GM08714 (cell line): ENCODE data around the gene NTF3.

Source experiments
- H3K4me3 ChIP-seq: fragments of 200-500 bp; sonication (Bioruptor generic); 2 replicates; pipeline ENCODE4 v1.5.1; 2014; ENCODE audit warnings: mild to moderate bottlenecking, low read length, inconsistent platforms
- ZNF274 ChIP-seq: IDR thresholded peaks from 2 replicates; pipeline ENCODE4 v1.6.1; 2012; ENCODE audit warnings: mild to moderate bottlenecking, low read depth, low read length

The NTF3 gene

GRCh38 chr12:5499566-5500330 is 67.8 kb downstream of the NTF3 start:
- TF ChIP-seq ZNF274, result no peak
- no peak overlapping the region for H3K4me3 ChIP-seq

DNA sequence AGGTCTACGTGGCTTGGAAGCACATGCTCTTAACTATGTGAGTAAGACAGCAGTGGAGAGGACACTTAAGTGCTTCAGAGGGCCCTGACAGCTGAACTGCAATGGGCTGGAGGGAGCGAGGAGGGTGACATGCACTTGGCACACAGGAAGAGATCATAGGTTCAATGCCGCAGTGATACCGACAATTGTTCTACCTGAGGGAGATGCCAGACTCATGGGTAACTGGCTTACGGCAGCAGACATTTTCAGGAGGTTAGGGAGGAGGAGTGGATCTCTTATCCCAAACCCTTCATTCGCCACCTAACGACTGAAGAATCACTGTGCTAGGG is 68.4 kb downstream of the NTF3 start:
- no peak overlapping the region for H3K4me3 ChIP-seq
- TF ChIP-seq ZNF274, result no peak

GRCh38 chr12:5503774-5504173 is 71.9 kb downstream of the NTF3 start:
- no peak overlapping the region for H3K4me3 ChIP-seq

DNA sequence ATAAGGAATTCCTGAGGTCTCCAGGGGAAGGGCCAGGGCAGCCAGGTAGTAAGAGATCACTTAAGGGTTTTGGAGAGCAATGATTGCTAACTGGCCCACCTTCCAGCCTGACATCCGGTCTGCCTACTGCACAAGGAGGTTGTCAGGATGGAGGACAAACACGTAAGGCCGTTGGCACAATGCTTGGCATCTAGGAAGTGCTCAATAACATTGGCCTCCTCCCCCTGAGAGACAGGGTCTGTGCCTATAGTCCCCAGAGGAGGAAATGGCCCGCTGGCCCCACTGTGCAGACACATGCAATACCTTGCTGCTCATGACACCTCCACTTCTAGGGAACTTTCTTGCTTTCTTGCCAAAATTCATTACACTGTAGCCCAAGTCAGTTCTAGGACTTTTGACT is 73.2 kb downstream of the NTF3 start:
- no peak for TF ChIP-seq ZNF274

More at GRCh38 chr12:5503774-5504173, 71.9 kb downstream of the NTF3 start:
- TF ChIP-seq ZNF274, result no peak

GRCh38 chr12:5505751-5506150 is 73.8 kb downstream of the NTF3 start:
- TF ChIP-seq ZNF274, result no peak
- no peak overlapping the region for H3K4me3 ChIP-seq

More for the DNA sequence above, 73.2 kb downstream of the NTF3 start:
- no peak overlapping the region for H3K4me3 ChIP-seq

DNA sequence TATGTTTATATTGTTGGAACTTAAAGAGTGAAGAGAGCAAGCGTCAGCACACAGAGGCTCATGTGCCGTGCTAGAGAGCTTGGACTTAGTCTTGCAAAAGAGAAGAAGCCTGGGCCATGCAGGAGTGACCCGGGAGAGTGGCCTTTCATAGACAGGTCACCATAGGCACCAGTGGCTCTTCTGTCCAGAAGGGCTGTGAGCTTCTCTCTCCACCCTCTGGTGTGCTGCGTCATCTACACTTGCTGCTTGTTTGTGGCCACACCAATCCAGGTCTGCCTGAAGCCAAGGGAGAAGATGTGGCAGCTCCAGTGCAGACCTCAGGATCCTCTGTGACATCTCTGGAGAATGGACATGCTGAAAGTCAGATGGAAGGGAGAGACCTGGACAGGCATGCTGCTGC is 74.4 kb downstream of the NTF3 start:
- no peak for TF ChIP-seq ZNF274

GRCh38 chr12:5506821-5507231 is 74.9 kb downstream of the NTF3 start:
- TF ChIP-seq ZNF274, result no peak
- H3K4me3 ChIP-seq, result no peak overlapping the region

More for the DNA sequence above, 74.4 kb downstream of the NTF3 start:
- no peak overlapping the region for H3K4me3 ChIP-seq

- H3K4me3 ChIP-seq, result no peak overlapping the region
- TF ChIP-seq ZNF274, result no peak
These were observed 75.6 kb downstream of the NTF3 start for GRCh38 chr12:5507401-5507935.

DNA sequence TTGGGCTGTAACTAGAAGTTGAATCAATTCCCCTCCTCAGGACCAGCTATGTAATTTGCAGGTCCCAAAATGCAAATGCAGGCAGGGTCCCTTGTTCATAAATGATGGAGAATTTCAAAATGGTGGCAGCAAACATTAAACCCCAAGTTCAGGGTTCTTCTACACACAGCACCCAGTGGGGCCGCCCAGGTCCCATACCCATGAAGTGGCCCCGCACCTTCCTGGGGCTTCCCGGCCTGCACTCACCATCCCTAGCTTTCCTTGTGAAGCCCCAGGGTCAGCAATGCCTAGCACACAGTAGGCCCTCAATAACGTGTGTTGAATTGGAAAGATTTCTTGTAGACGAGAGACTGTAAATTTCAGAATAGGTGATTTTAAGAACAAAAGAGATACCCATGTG is 76.0 kb downstream of the NTF3 start:
- no peak for TF ChIP-seq ZNF274
- no peak overlapping the region for H3K4me3 ChIP-seq

GRCh38 chr12:5509102-5509501 is 77.2 kb downstream of the NTF3 start:
- TF ChIP-seq ZNF274, result no peak
- H3K4me3 ChIP-seq, result no peak overlapping the region

DNA sequence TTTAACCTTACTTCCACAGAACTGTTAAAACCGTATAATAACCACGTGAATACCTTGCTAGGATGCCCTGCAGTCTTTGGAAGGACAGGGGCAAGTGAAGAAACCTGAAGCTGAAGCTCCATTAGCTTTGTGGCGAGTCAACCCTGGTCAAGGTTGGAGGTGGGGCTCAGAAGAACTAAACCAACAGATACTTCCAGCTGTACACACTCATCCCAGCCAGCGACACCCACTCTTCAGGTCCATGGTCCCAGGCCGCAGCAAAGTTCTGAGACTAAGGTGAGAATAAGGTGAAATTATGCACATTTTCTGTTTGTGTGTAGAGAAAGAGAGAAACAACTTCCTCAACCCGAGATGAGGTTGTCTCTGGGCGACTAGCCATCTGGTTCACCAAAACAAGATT is 77.6 kb downstream of the NTF3 start:
- no peak for TF ChIP-seq ZNF274

DNA sequence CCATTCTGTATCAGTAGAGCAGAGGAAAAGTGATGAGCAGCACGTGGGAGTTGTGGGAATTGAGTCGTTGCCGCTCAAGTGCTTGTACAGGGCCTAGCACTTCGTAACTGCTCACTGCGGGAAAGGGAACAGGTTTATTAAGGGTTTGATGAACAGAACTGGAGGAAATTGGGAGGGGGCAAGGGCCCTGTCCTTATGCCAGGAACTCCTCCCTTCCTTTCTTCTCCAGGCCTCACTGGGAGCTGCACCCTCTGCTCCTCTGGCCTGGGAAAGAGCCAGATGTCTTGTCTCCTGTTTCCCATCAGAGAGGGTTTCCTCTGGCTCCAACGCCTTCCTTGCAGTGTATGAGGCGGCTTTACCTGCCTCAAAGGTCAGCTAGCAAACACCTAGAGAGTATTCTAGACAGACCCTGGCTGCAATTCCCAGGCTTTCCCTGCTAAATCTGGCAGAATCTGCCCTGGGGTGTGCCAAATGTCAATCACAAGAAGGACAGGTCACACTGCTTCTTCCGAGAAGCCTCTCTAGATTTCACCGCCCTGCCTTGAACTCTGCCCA is 78.4 kb downstream of the NTF3 start:
- H3K4me3 ChIP-seq, result no peak overlapping the region
- no peak for TF ChIP-seq ZNF274

More for the DNA sequence above, 77.6 kb downstream of the NTF3 start:
- no peak overlapping the region for H3K4me3 ChIP-seq

DNA sequence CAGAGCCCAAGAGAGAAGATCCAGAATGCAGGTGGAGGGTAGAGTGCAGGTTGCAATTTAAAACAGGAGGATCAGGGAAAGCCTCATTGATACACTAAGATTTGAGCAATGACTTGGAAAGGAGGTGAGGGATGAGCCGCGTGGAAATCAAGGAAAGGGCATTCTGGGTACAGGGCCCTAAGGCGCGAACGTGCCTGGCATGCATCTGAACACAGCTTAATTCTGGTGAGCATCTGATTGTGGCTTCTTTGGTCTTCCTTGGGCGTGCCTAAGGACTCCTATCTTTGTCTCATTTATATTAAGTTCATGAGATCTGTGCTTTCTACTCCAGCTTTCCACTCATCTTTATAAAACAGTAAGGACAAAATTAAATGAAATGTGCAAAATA is 79.3 kb downstream of the NTF3 start:
- no peak for TF ChIP-seq ZNF274
- H3K4me3 ChIP-seq, result no peak overlapping the region

DNA sequence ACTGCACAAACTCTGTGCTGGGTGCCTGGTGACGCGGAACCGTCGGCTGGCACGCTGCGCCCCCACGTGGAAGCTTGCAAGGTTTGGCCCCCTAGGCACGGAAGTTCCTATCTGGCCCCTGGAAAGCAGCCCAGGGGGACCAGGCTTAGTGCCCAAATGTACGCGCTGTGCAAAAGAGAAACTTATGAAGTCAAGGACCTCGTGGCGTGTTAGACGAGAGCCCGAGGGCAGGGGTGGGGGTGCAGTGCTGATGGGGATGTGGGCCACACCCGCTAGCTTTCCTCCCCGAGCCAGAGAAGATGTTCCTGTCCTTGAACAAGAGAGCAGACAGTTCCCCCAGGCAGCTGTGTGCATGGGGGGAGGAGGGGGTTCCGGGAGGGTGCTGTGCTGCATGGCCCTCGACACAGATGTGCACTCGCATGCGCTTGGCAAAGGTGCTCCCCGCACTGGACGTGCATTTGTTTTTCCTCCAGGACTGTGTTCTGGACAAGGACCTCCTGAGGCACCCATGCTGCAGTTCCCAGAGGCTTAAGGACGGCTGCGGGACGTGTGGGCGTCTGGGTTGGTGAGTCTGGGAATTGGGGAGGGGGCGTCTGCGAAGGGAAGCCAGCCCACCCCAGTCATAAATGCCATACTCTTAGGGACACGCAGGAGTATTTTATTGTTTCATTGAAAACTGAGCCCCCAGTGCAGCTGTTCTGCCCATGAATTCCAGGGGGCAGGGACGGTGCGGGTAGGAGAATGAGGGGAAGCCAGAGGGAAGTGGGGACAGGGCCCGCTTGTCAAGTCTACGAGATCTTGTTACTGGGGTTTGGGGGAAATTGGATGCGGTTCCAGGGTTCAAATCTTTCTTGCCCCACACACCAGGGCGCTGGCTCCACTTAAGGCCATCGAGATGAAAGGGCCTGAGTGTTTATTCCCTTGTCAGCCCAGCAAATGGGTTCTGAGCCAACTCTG is 80.0 kb downstream of the NTF3 start:
- TF ChIP-seq ZNF274, result no peak
- no peak overlapping the region for H3K4me3 ChIP-seq
